Left lung (tissue), 10 donors: ENCODE results near the gene RASGEF1B. TPM values are rescaled to one million over a fixed set of nuclear protein-coding genes. Genes with fewer than 3 reads are reported as not detected.

Source experiments
- ATAC-seq: fragments of 200-7000 bp; cut with Tn5 transposase; one replicate; pipeline ENCODE4 v1.9.1; 2020; ENCODE audit warnings: moderate library complexity
- DNase-seq, 4 donors: peaks; one replicate each; pipeline ENCODE4 v3.0.0-alpha.2; 2013 to 2020
- H3K27ac ChIP-seq, 2 donors: fragments of 200-600 bp; sonication (generic) in 1 of 2; one replicate each; pipeline versions ENCODE4 v1.5.0 to v1.8.0; 2020 to 2021
- H3K27me3 ChIP-seq, 2 donors: fragments of 200-600 bp; sonication (generic) in 1 of 2; one replicate each; pipeline versions ENCODE4 v1.5.0 to v1.8.0; 2020 to 2021
- H3K36me3 ChIP-seq, 2 donors: fragments of 200-600 bp; sonication (generic) in 1 of 2; one replicate each; pipeline versions ENCODE4 v1.5.0 to v1.8.0; 2020 to 2021
- H3K4me1 ChIP-seq, 2 donors: fragments of 200-600 bp; one replicate each; pipeline ENCODE4 v1.8.0; 2021
- H3K4me3 ChIP-seq, 2 donors: fragments of 200-600 bp; sonication (generic) in 1 of 2; one replicate each; pipeline versions ENCODE4 v1.5.0 to v1.8.0; 2020 to 2021; ENCODE audit warnings: mild to moderate bottlenecking in 1 of 2
- H3K9me3 ChIP-seq, 2 donors: fragments of 200-600 bp; sonication (generic) in 1 of 2; one replicate each; pipeline versions ENCODE4 v1.5.0 to v1.8.0; 2020 to 2021
- CTCF ChIP-seq, 2 donors: fragments of 200-600 bp; sonication (generic) in 1 of 2; IDR thresholded peaks; one replicate each; pipeline versions ENCODE4 v1.5.0 to v1.8.0; 2021; ENCODE audit warnings: antibody characterized with exemption in 2 of 2
- intact Hi-C, 2 donors: fragments of 100-400 bp; cut with DNase I; formaldehyde crosslinking; loops; one replicate each; pipeline versions ENCODE4 v1.11.2 to v1.14.2; 2022
- polyA plus RNA-seq, 6 donors: library from polyadenylated mRNA; unstranded; fragments of 120-200 nt; gene quantifications; one replicate each; pipeline ENCODE4 v1.2.1, GENCODE V29; 2013; ENCODE audit not compliant: insufficient read length in 6 of 6
- total RNA-seq, 2 donors: library from RNA; stranded (reverse); fragmentation: NEBNext Ultra II Directional; extraction: Animal tissue kit (Norgen Biotek cat#: 25700); gene quantifications; one replicate each; pipeline ENCODE4 v1.2.1, GENCODE V29; 2021
- donor health status: DM: no; HTN: yes; CAD: no.
- donor health status: DM: no; HTN: no; CAD: no.

Gene RASGEF1B
- total and polyA plus RNA-seq, 8 donors, result 8.4 to 34.7 (median 12.5) TPM

- intact Hi-C loops, result no loop called here
- ATAC-seq (peak; percentile 59), DNase-seq (no peak)
- H3K4me1 ChIP-seq, result peaks cover 0 to 49% of the 10 kb centered on the region in 2 donors
- H3K9me3 ChIP-seq, result no peaks in the 10 kb centered on the region
- no peaks in the 10 kb centered on the region for H3K27me3 ChIP-seq
- TF ChIP-seq CTCF (IDR thresholded peaks at IDR 0.05), result no peak
- peak overlapping the region; percentile 35 to 84 for H3K27ac ChIP-seq
- no peak overlapping the region for H3K4me3 ChIP-seq
- no peaks in the 10 kb centered on the region for H3K36me3 ChIP-seq
Observed at GRCh38 chr4:81491943-81492342, 20.2 kb upstream of the RASGEF1B start.

GRCh38 chr4:81490403-81491160 lies 18.9 kb upstream of the RASGEF1B start:
- Histone ChIP-seq H3K27ac (peak overlapping the region in 1 of 2 donors; percentile 84), H3K4me3 (no peak overlapping the region), H3K36me3 (no peaks in the 10 kb centered on the region), H3K9me3 (no peaks in the 10 kb centered on the region), H3K27me3 (no peaks in the 10 kb centered on the region), H3K4me1 (peaks cover 0 to 40% of the 10 kb centered on the region in 2 donors)
- no peak for DNase-seq
- TF ChIP-seq CTCF (IDR thresholded peaks at IDR 0.05), result no peak
- intact Hi-C loops, result no loop called here
- no peak for ATAC-seq

GRCh38 chr4:81486502-81486901 lies 14.8 kb upstream of the RASGEF1B start:
- intact Hi-C loops, result no loop called here
- ATAC-seq, result peak; percentile 65
- Histone ChIP-seq H3K9me3 (no peaks in the 10 kb centered on the region), H3K4me3 (no peak overlapping the region), H3K4me1 (peaks cover 0 to 11% of the 10 kb centered on the region in 2 donors), H3K27me3 (no peaks in the 10 kb centered on the region), H3K27ac (no peak overlapping the region), H3K36me3 (no peaks in the 10 kb centered on the region)
- no peak for TF ChIP-seq CTCF (IDR thresholded peaks at IDR 0.05)
- DNase-seq, result no peak

- intact Hi-C loops, result no loop called here
- Histone ChIP-seq H3K36me3 (no peaks in the 10 kb centered on the region), H3K9me3 (no peaks in the 10 kb centered on the region), H3K4me3 (no peak overlapping the region), H3K4me1 (peaks cover 0 to 4% of the 10 kb centered on the region in 2 donors), H3K27ac (no peak overlapping the region), H3K27me3 (no peaks in the 10 kb centered on the region)
- ATAC-seq, result no peak
- no peak for DNase-seq
- no peak for TF ChIP-seq CTCF (IDR thresholded peaks at IDR 0.05)
Observed at GRCh38 chr4:81485310-81485980, 13.7 kb upstream of the RASGEF1B start.

GRCh38 chr4:81482326-81482725 lies 10.6 kb upstream of the RASGEF1B start:
- Histone ChIP-seq H3K27me3 (no peaks in the 10 kb centered on the region), H3K9me3 (no peaks in the 10 kb centered on the region), H3K4me3 (no peak overlapping the region), H3K4me1 (peaks cover 0 to 4% of the 10 kb centered on the region in 2 donors), H3K27ac (peak overlapping the region in 1 of 2 donors; percentile 34), H3K36me3 (no peaks in the 10 kb centered on the region)
- intact Hi-C loops, result no loop called here
- peak; percentile 60 for ATAC-seq
- no peak for DNase-seq
- TF ChIP-seq CTCF (IDR thresholded peaks at IDR 0.05), result no peak
